Panc1 (cell line): ENCODE results near the gene CATSPERB. TPM values are rescaled to one million over a fixed set of nuclear protein-coding genes. Genes with fewer than 3 reads are reported as not detected.

Experiments
- ATAC-seq: fragments of 200-7000 bp; cut with Tn5 transposase; 2 replicates; pipeline ENCODE4 v1.9.1; 2020; ENCODE audit warnings: mild to moderate bottlenecking, moderate library complexity
- BruUV-seq: library from RNA; stranded (reverse); fragments of 400-500 nt; replicated peaks from 2 replicates; lab custom pipeline; 2021; lab: Mats Ljungman, UMichigan
- CTCF ChIA-PET: fragments of 300-600 bp; sonication (Branson Sonifier 250); formaldehyde crosslinking; loops from one replicate; lab custom pipeline; 2022; ENCODE audit warnings: antibody characterized with exemption; lab: Charles Lee
- POLR2A ChIA-PET: fragments of 300-600 bp; sonication (Branson Sonifier 250); formaldehyde crosslinking; loops from one replicate; lab custom pipeline; 2022; ENCODE audit warnings: antibody characterized with exemption; lab: Charles Lee
- DNase-seq: peaks from one replicate; pipeline ENCODE4 v3.0.0-alpha.2; 2010; ENCODE audit warnings: low read depth, low spot score
- H3K27ac ChIP-seq: 2 replicates; pipeline ENCODE4 v1.5.1; 2011; ENCODE audit warnings: mild to moderate bottlenecking, low read length, inconsistent platforms
- H3K27me3 ChIP-seq: fragments of 200-500 bp; sonication (Bioruptor generic); 2 replicates; pipeline ENCODE4 v1.6.0; 2014; ENCODE audit warnings: low read length, inconsistent platforms; ENCODE audit not compliant: control insufficient read depth, insufficient read depth
- H3K36me3 ChIP-seq: fragments of 200-500 bp; sonication (Bioruptor generic); 2 replicates; pipeline ENCODE4 v1.5.1; 2014; ENCODE audit warnings: inconsistent platforms, mild to moderate bottlenecking, low read length, moderate library complexity; ENCODE audit not compliant: control insufficient read depth, insufficient read depth
- H3K4me1 ChIP-seq: 2 replicates; pipeline ENCODE4 v1.5.1; 2011; ENCODE audit warnings: inconsistent platforms, mild to moderate bottlenecking, low read length, moderate library complexity; ENCODE audit not compliant: control insufficient read depth, insufficient read depth
- H3K4me3 ChIP-seq, 2 experiments: 2 replicates each; pipeline ENCODE4 v1.5.1; 2011 to 2012; ENCODE audit warnings: low read depth in 2 of 2, low read length in 2 of 2, mild to moderate bottlenecking in 2 of 2, inconsistent platforms in 1 of 2, moderate library complexity in 1 of 2
- H3K9me3 ChIP-seq: fragments of 200-500 bp; sonication (Bioruptor generic); 2 replicates; pipeline ENCODE4 v1.5.1; 2014; ENCODE audit warnings: low read depth, mild to moderate bottlenecking, inconsistent platforms, low read length, moderate library complexity; ENCODE audit not compliant: control insufficient read depth, insufficient read depth
- CTCF ChIP-seq: fragments of 450-650 bp; IDR thresholded peaks from 2 replicates; pipeline ENCODE4 v1.5.1; 2017; ENCODE audit warnings: mild to moderate bottlenecking
- POLR2AphosphoS5 ChIP-seq: IDR thresholded peaks from 2 replicates; pipeline ENCODE4 v1.6.1; 2012; ENCODE audit warnings: mild to moderate bottlenecking, low read depth, low read length, moderate library complexity
- REST ChIP-seq, 2 experiments: IDR thresholded peaks; 2 replicates each; pipeline ENCODE4 v1.6.1; 2011 to 2012; ENCODE audit warnings: low read depth in 2 of 2, control low read depth in 1 of 2, low read length in 1 of 2, mild to moderate bottlenecking in 1 of 2, moderate library complexity in 1 of 2; ENCODE audit not compliant: insufficient read depth in 1 of 2
- SIN3A ChIP-seq: IDR thresholded peaks from 2 replicates; pipeline ENCODE4 v1.6.1; 2012; ENCODE audit warnings: low read depth, mild to moderate bottlenecking, low read length, moderate library complexity, borderline replicate concordance; ENCODE audit not compliant: insufficient read depth
- TCF7L2 ChIP-seq: IDR thresholded peaks from 2 replicates; pipeline ENCODE4 v1.6.1; 2011; ENCODE audit warnings: mild to moderate bottlenecking, low read depth, low read length, inconsistent platforms
- in situ Hi-C: cut with HindIII; loops from 2 replicates; pipeline ENCODE4 v1.10.0; 2016; ENCODE audit warnings: low sequenced_read_pairs, low pct_unique_long_range_greater_than_20kb
- intact Hi-C: fragments of 100-400 bp; cut with micrococcal nuclease; formaldehyde crosslinking; loops from one replicate; pipeline ENCODE4 v1.10.0; 2022; ENCODE audit not compliant: unreplicated experiment
- total RNA-seq: library from RNA; stranded (reverse); gene quantifications from one replicate; pipeline ENCODE4 v1.2.1, GENCODE V29; 2021; ENCODE audit not compliant: unreplicated experiment

CATSPERB gene
- total RNA-seq, 1 experiment from 2014 or later: not detected

- no peaks in the 10 kb centered on the region for H3K9me3 ChIP-seq
- POLR2A ChIA-PET: interaction anchor here (0.7 kb wide), 1 partner anchor 420 kb away, joined by 10 read pairs; no protein-coding TSS in a partner anchor
Measured at GRCh38 chr14:91694643-91695042, 37.2 kb downstream of the CATSPERB start.

GRCh38 chr14:91693346-91693745 is 38.5 kb downstream of the CATSPERB start:
- no TSS peak for BruUV-seq
- H3K9me3 ChIP-seq: no peaks in the 10 kb centered on the region
- DNase-seq (no peak), ATAC-seq (no peak)
- H3K36me3 ChIP-seq: no peaks in the 10 kb centered on the region
- POLR2A ChIA-PET: no interaction called here
- H3K27ac ChIP-seq: no peak overlapping the region
- no peaks in the 10 kb centered on the region for H3K27me3 ChIP-seq
- no peak overlapping the region for H3K4me3 ChIP-seq
- H3K4me1 ChIP-seq: no peaks in the 10 kb centered on the region
- no peak for TF ChIP-seq POLR2AphosphoS5
- intact Hi-C loops: no loop called here
- CTCF ChIA-PET: no interaction called here
- in situ Hi-C loops: no loop called here

More at GRCh38 chr14:91694643-91695042, 37.2 kb downstream of the CATSPERB start:
- BruUV-seq: no TSS peak
- TF ChIP-seq SIN3A: no peak
- TF ChIP-seq TCF7L2: no peak
- TF ChIP-seq POLR2AphosphoS5: no peak
- no peak for TF ChIP-seq CTCF
- no peak for TF ChIP-seq REST (IDR thresholded peaks at IDR 0.05; ENCODE audit: insufficient read depth in 1 of 2, low read depth in 2 of 2, low read length in 1 of 2)
- no peak overlapping the region for H3K27ac ChIP-seq
- no peak overlapping the region for H3K4me3 ChIP-seq
- ATAC-seq: no peak
- no peaks in the 10 kb centered on the region for H3K36me3 ChIP-seq
- intact Hi-C loops (no loop called here), in situ Hi-C loops (no loop called here)
- CTCF ChIA-PET: no interaction called here
- no peaks in the 10 kb centered on the region for H3K4me1 ChIP-seq
- no peak for DNase-seq
- H3K27me3 ChIP-seq: no peaks in the 10 kb centered on the region

- TF ChIP-seq CTCF (no peak), REST (IDR thresholded peaks at IDR 0.05; ENCODE audit: insufficient read depth in 1 of 2, low read depth in 2 of 2, low read length in 1 of 2) (no peak), TCF7L2 (no peak), SIN3A (no peak), POLR2AphosphoS5 (no peak)
- POLR2A ChIA-PET: no interaction called here
- in situ Hi-C loops (no loop called here), intact Hi-C loops (no loop called here)
- no peak for DNase-seq
- BruUV-seq: no TSS peak
- no peak overlapping the region for H3K27ac ChIP-seq
- ATAC-seq: no peak
- no peaks in the 10 kb centered on the region for H3K9me3 ChIP-seq
- no peaks in the 10 kb centered on the region for H3K36me3 ChIP-seq
- no peaks in the 10 kb centered on the region for H3K27me3 ChIP-seq
- CTCF ChIA-PET: no interaction called here
- H3K4me3 ChIP-seq: no peak overlapping the region
- H3K4me1 ChIP-seq: no peaks in the 10 kb centered on the region
Measured at GRCh38 chr14:91692075-91692474, 39.8 kb downstream of the CATSPERB start.
